Ishikawa (cell line): ENCODE data around the gene MSH5.

Experiments
- CEBPB ChIP-seq: IDR thresholded peaks from 2 replicates; pipeline ENCODE4 v1.6.1; 2012
- CREB1 ChIP-seq: IDR thresholded peaks from 2 replicates; pipeline ENCODE4 v1.6.1; 2012; ENCODE audit warnings: low read depth
- EGR1 ChIP-seq: IDR thresholded peaks from 2 replicates; pipeline ENCODE4 v1.6.1; 2012
- EP300 ChIP-seq: IDR thresholded peaks from 2 replicates; pipeline ENCODE4 v1.6.1; 2012; ENCODE audit warnings: borderline replicate concordance
- FOXM1 ChIP-seq: IDR thresholded peaks from 2 replicates; pipeline ENCODE4 v1.6.1; 2012; ENCODE audit warnings: low read depth, borderline replicate concordance
- NFIC ChIP-seq: IDR thresholded peaks from 2 replicates; pipeline ENCODE4 v1.6.1; 2012
- RAD21 ChIP-seq: IDR thresholded peaks from 2 replicates; pipeline ENCODE4 v1.6.1; 2012; ENCODE audit warnings: low read depth
- TAF1 ChIP-seq: IDR thresholded peaks from 2 replicates; pipeline ENCODE4 v1.6.1; 2012; ENCODE audit warnings: low read depth, mild to moderate bottlenecking
- TCF12 ChIP-seq: IDR thresholded peaks from 2 replicates; pipeline ENCODE4 v1.6.1; 2012; ENCODE audit warnings: low read depth
- TEAD4 ChIP-seq: IDR thresholded peaks from 2 replicates; pipeline ENCODE4 v1.6.1; 2012
- YY1 ChIP-seq: IDR thresholded peaks from 2 replicates; pipeline ENCODE4 v1.6.1; 2012; ENCODE audit warnings: low read depth
- ZBTB7A ChIP-seq: IDR thresholded peaks from 2 replicates; pipeline ENCODE4 v1.6.1; 2012; ENCODE audit warnings: low read depth
- TF ChIP-seq, protein P1 (sequence below): IDR thresholded peaks from 2 replicates; pipeline ENCODE4 v1.6.1; 2012
- TF ChIP-seq, protein P2 (sequence below): IDR thresholded peaks from 2 replicates; pipeline ENCODE4 v1.6.1; 2012
- TF ChIP-seq, protein P3 (sequence below): IDR thresholded peaks from 2 replicates; pipeline ENCODE4 v1.6.1; 2012; ENCODE audit warnings: low read depth, mild to moderate bottlenecking

Gene MSH5

DNA sequence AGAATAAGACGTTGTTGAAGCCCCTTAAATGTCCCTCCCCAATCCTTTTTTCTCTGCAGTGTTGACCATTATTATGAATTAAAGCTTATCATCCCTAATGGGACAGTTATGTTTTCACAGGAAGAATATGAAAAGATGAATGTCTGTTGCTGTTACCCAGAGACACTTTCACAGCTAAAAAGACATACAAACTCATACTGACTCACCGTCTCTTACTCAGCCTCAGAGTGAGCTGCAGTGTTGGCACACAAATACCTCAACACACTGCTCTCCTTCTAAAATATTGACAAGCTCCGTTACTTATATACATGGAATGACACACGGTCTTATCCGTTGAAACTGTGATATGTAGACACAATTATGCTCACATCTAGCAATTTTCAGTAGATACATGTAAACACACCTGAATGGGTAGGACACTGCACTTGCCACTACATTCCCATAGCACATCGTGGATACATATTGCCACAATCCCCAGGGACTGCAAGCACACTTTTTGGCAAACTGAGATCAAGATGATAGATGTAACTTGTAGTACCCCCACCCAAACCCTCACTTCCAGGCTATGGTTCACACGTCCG, 13.0 kb downstream of the MSH5 start:
- TF ChIP-seq NFIC (no peak), TCF12 (no peak), TAF1 (no peak), EGR1 (no peak), RAD21 (no peak), CEBPB (no peak), TEAD4 (no peak)
- TF ChIP-seq, protein P1, sequence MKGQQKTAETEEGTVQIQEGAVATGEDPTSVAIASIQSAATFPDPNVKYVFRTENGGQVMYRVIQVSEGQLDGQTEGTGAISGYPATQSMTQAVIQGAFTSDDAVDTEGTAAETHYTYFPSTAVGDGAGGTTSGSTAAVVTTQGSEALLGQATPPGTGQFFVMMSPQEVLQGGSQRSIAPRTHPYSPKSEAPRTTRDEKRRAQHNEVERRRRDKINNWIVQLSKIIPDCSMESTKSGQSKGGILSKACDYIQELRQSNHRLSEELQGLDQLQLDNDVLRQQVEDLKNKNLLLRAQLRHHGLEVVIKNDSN: no peak

DNA sequence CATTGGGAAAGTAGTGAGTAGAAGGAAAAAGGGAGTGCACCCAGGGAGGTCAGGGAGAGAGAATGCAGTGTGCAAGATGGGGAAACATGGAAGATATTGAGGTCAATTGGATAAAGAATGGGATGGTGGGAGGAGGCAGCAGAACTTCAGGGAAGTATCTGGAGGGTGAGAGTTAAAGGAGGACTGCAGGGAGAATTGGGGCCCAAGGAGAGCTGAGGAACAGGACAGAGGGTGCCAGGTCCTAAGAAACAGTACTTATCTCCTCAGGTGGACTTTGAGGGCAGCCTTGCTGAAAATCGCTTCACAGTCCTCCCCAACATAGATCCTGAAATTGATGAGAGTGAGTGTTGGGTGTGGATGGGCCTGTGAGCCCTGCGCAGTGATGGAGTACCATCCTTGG, 18.5 kb downstream of the MSH5 start:
- TF ChIP-seq CREB1 (no peak), TEAD4 (no peak), FOXM1 (no peak), EGR1 (no peak), EP300 (no peak), TCF12 (no peak), TAF1 (no peak), YY1 (no peak), CEBPB (no peak), ZBTB7A (no peak)
- TF ChIP-seq, protein P1: no peak
- TF ChIP-seq, protein P2, sequence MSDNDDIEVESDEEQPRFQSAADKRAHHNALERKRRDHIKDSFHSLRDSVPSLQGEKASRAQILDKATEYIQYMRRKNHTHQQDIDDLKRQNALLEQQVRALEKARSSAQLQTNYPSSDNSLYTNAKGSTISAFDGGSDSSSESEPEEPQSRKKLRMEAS: no peak
- TF ChIP-seq, protein P3, sequence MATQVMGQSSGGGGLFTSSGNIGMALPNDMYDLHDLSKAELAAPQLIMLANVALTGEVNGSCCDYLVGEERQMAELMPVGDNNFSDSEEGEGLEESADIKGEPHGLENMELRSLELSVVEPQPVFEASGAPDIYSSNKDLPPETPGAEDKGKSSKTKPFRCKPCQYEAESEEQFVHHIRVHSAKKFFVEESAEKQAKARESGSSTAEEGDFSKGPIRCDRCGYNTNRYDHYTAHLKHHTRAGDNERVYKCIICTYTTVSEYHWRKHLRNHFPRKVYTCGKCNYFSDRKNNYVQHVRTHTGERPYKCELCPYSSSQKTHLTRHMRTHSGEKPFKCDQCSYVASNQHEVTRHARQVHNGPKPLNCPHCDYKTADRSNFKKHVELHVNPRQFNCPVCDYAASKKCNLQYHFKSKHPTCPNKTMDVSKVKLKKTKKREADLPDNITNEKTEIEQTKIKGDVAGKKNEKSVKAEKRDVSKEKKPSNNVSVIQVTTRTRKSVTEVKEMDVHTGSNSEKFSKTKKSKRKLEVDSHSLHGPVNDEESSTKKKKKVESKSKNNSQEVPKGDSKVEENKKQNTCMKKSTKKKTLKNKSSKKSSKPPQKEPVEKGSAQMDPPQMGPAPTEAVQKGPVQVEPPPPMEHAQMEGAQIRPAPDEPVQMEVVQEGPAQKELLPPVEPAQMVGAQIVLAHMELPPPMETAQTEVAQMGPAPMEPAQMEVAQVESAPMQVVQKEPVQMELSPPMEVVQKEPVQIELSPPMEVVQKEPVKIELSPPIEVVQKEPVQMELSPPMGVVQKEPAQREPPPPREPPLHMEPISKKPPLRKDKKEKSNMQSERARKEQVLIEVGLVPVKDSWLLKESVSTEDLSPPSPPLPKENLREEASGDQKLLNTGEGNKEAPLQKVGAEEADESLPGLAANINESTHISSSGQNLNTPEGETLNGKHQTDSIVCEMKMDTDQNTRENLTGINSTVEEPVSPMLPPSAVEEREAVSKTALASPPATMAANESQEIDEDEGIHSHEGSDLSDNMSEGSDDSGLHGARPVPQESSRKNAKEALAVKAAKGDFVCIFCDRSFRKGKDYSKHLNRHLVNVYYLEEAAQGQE: no peak

DNA sequence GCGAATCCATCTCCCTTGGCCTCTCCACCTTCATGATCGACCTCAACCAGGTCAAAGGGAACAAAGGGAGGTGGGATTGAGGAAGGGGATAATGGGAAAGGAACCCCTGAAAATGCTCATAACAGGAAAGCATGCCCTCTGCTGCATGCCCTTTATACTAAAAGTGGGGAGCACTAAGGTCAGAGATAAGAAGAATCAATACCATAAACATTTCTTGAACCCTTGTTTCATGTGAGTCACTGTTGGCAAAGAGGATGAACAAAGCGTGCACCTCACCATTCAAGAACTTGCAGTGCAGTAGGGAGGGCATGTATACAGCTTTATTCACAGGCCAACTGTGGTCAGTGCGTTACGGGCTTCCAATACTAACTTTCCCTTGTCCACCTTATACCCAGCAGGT, 21.0 kb downstream of the MSH5 start:
- TF ChIP-seq, protein P1: no peak
- TF ChIP-seq TCF12: no peak
- TF ChIP-seq, protein P3: no peak
- TF ChIP-seq, protein P2: no peak
- TF ChIP-seq CREB1: no peak
- no peak for TF ChIP-seq YY1
- no peak for TF ChIP-seq TEAD4
- no peak for TF ChIP-seq TAF1

DNA sequence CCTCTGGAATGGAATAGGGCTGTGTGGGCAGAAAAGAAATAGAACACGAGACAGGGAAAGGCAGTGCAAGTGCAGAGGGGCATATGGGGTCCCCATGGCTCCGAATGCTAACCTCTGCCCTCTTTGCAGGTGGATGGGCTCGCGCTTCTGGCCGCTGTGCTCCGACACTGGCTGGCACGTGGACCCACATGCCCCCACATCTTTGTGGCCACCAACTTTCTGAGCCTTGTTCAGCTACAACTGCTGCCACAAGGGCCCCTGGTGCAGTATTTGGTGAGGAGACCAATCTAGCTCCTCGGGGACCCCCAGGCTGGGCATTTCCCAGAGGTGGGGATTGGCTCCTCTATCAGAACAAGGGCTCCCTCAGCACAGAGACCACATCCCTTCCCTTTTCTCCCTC, 21.5 kb downstream of the MSH5 start:
- TF ChIP-seq RAD21 (no peak), NFIC (no peak), EGR1 (no peak), TCF12 (no peak), CREB1 (no peak), EP300 (no peak), TEAD4 (no peak), CEBPB (no peak), YY1 (no peak), ZBTB7A (no peak), FOXM1 (no peak), TAF1 (no peak)
- TF ChIP-seq, protein P3: no peak
- TF ChIP-seq, protein P1: no peak
- TF ChIP-seq, protein P2: no peak
